ENCODE results near the gene ZNHIT2.

Gene ZNHIT2

DNA sequence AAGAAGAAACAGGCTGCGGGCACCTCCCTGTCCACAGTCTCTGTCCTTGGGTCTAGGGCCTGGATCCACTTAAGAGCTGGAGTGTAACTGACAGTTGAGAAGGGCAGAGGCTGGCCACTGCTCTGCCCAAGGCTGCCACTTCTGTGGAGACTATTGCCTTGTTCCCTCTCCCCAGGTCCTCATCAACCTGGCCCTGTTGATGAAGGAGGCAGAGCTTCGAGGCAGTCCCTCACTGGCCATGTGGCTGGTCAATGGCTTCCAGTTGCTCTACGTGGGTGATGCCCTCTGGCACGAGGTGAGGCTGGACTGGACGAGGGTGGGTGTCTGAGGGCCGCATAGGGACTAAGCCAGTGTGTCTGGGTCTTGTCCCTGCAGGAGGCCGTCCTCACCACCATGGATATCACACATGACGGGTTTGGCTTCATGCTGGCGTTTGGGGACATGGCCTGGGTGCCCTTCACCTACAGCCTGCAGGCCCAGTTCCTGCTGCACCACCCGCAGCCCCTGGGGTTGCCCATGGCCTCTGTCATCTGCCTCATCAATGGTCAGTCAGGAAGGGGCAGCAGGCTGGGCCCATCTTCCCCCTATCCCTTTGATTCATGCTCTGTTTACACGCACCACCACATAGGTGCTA lies 2.8 kb downstream of the ZNHIT2 start:
- Histone ChIP-seq H3K4me1 (ENCODE audit: insufficient read depth, low read length, poor library complexity, severe bottlenecking) (peaks cover 27% of the 10 kb centered on the region), H3K9me2 (replicated peaks; ENCODE audit: low read depth, low read length) (no peaks in the 10 kb centered on the region), H2AFZ (ENCODE audit: low read length) (no peak overlapping the region), H3K9ac (ENCODE audit: low read depth, low read length, poor library complexity, severe bottlenecking) (no peak overlapping the region), H3K4me2 (ENCODE audit: low read depth, low read length, poor library complexity, severe bottlenecking) (no peak overlapping the region), H3K36me3 (ENCODE audit: insufficient read depth, low read length) (peaks cover 10% of the 10 kb centered on the region; the same call in 1 of the 2 replicates), H4K20me1 (ENCODE audit: insufficient read depth, low read length, poor library complexity, severe bottlenecking) (peaks cover 9% of the 10 kb centered on the region), H3K27me3 (ENCODE audit: insufficient read depth, low read length, poor library complexity, severe bottlenecking) (no peaks in the 10 kb centered on the region), H3K4me3 (ENCODE audit: low read length, poor library complexity, severe bottlenecking) (no peak overlapping the region), H3F3A (ENCODE audit: low read depth) (peaks cover 9% of the 10 kb centered on the region), H3K79me2 (ENCODE audit: insufficient read depth, low read length) (peaks cover 24% of the 10 kb centered on the region; the same call in 1 of the 2 replicates), H3K9me3 (ENCODE audit: insufficient read depth, low read depth, low read length) (no peaks in the 10 kb centered on the region)
- TF ChIP-seq, protein P1, sequence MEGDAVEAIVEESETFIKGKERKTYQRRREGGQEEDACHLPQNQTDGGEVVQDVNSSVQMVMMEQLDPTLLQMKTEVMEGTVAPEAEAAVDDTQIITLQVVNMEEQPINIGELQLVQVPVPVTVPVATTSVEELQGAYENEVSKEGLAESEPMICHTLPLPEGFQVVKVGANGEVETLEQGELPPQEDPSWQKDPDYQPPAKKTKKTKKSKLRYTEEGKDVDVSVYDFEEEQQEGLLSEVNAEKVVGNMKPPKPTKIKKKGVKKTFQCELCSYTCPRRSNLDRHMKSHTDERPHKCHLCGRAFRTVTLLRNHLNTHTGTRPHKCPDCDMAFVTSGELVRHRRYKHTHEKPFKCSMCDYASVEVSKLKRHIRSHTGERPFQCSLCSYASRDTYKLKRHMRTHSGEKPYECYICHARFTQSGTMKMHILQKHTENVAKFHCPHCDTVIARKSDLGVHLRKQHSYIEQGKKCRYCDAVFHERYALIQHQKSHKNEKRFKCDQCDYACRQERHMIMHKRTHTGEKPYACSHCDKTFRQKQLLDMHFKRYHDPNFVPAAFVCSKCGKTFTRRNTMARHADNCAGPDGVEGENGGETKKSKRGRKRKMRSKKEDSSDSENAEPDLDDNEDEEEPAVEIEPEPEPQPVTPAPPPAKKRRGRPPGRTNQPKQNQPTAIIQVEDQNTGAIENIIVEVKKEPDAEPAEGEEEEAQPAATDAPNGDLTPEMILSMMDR (conservative IDR thresholded peaks at IDR 0.05; ENCODE audit: low read length): no peak
- TF ChIP-seq EZH2phosphoT487 (IDR thresholded peaks at IDR 0.05; ENCODE audit: borderline replicate concordance): no peak

DNA sequence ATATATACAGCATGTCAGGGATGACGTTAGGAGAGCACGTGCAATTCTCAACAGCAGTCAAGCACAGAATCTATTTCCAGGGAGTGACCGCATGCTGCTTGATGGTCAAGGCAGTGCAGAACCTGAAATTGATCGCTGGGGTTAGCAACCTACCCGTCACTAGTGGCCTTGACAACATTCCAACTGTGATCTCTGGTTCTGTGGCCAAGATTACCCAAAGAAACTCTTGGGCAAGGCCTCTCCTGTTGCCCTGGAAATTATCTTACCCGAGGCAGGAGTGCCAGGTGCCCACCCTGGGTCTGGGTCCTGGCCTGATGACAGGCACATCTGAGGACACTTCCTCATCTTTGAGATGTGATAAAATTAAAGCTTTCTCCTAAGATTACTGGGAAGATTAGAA lies 3.7 kb downstream of the ZNHIT2 start:
- H3K4me2 ChIP-seq (ENCODE audit: low read depth, low read length, poor library complexity, severe bottlenecking): no peak overlapping the region
- peaks cover 9% of the 10 kb centered on the region for H3F3A ChIP-seq (ENCODE audit: low read depth)
- no peak overlapping the region for H2AFZ ChIP-seq (ENCODE audit: low read length)
- no peaks in the 10 kb centered on the region for H3K9me2 ChIP-seq (replicated peaks; ENCODE audit: low read depth, low read length)
- H3K9ac ChIP-seq (ENCODE audit: low read depth, low read length, poor library complexity, severe bottlenecking): peak overlapping the region; percentile 74
- peaks cover 26% of the 10 kb centered on the region for H3K4me1 ChIP-seq (ENCODE audit: insufficient read depth, low read length, poor library complexity, severe bottlenecking)
- peaks cover 19% of the 10 kb centered on the region; the same call in 1 of the 2 replicates for H3K79me2 ChIP-seq (ENCODE audit: insufficient read depth, low read length)
- peaks cover 15% of the 10 kb centered on the region; the same call in 1 of the 2 replicates for H3K36me3 ChIP-seq (ENCODE audit: insufficient read depth, low read length)
- TF ChIP-seq, protein P1 (conservative IDR thresholded peaks at IDR 0.05; ENCODE audit: low read length): no peak
- no peak for TF ChIP-seq EZH2phosphoT487 (IDR thresholded peaks at IDR 0.05; ENCODE audit: borderline replicate concordance)
- H3K4me3 ChIP-seq (ENCODE audit: low read length, poor library complexity, severe bottlenecking): no peak overlapping the region
- H4K20me1 ChIP-seq (ENCODE audit: insufficient read depth, low read length, poor library complexity, severe bottlenecking): peaks cover 6% of the 10 kb centered on the region
- no peaks in the 10 kb centered on the region for H3K9me3 ChIP-seq (ENCODE audit: insufficient read depth, low read depth, low read length)
- no peaks in the 10 kb centered on the region for H3K27me3 ChIP-seq (ENCODE audit: insufficient read depth, low read length, poor library complexity, severe bottlenecking)

DNA sequence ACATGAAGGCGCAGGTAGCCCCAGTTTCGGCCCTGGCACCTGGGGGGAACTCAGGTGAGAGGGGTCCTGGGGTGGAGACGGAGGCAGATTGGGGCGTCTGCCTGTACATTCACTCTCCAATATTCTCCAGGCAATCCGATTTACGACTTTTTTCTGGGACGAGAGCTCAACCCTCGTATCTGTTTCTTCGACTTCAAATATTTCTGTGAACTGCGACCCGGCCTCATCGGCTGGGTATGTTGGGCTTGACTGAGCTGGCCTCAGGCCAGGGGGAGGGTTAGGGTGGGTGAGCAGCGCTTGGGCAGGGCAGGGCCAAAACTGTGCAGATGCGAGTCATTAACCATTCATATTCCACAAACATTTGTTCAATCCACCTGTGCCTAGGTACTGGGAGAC lies 4.1 kb downstream of the ZNHIT2 start:
- H3K9me3 ChIP-seq (ENCODE audit: insufficient read depth, low read depth, low read length): no peaks in the 10 kb centered on the region
- H3K9ac ChIP-seq (ENCODE audit: low read depth, low read length, poor library complexity, severe bottlenecking): peak overlapping the region; percentile 74
- H3F3A ChIP-seq (ENCODE audit: low read depth): peaks cover 7% of the 10 kb centered on the region
- peaks cover 26% of the 10 kb centered on the region for H3K4me1 ChIP-seq (ENCODE audit: insufficient read depth, low read length, poor library complexity, severe bottlenecking)
- no peaks in the 10 kb centered on the region for H3K27me3 ChIP-seq (ENCODE audit: insufficient read depth, low read length, poor library complexity, severe bottlenecking)
- peaks cover 6% of the 10 kb centered on the region for H4K20me1 ChIP-seq (ENCODE audit: insufficient read depth, low read length, poor library complexity, severe bottlenecking)
- H3K9me2 ChIP-seq (replicated peaks; ENCODE audit: low read depth, low read length): no peaks in the 10 kb centered on the region
- no peak for TF ChIP-seq EZH2phosphoT487 (IDR thresholded peaks at IDR 0.05; ENCODE audit: borderline replicate concordance)
- TF ChIP-seq, protein P1 (conservative IDR thresholded peaks at IDR 0.05; ENCODE audit: low read length): no peak
- H3K4me3 ChIP-seq (ENCODE audit: low read length, poor library complexity, severe bottlenecking): peak overlapping the region; percentile 75
- no peak overlapping the region for H2AFZ ChIP-seq (ENCODE audit: low read length)
- peaks cover 14% of the 10 kb centered on the region; the same call in 1 of the 2 replicates for H3K79me2 ChIP-seq (ENCODE audit: insufficient read depth, low read length)
- peak overlapping the region; percentile 97 for H3K4me2 ChIP-seq (ENCODE audit: low read depth, low read length, poor library complexity, severe bottlenecking)
- peaks cover 14% of the 10 kb centered on the region; the same call in 1 of the 2 replicates for H3K36me3 ChIP-seq (ENCODE audit: insufficient read depth, low read length)
